MM.1S (cell line): ENCODE results near the gene TM4SF18.

ENCODE experiments used
- DNase-seq: peaks from one replicate; pipeline ENCODE4 v3.0.0-alpha.2; 2015
- H2AFZ ChIP-seq: fragments of 300-600 bp; sonication (generic); 2 replicates; pipeline ENCODE4 v1.6.0; 2016; ENCODE audit warnings: antibody characterized with exemption, low read length
- H3F3A ChIP-seq: fragments of 300-600 bp; sonication (generic); 2 replicates; pipeline ENCODE4 v1.6.1; 2016; ENCODE audit warnings: mild to moderate bottlenecking, antibody characterized with exemption, low read length, moderate library complexity, mixed read lengths; ENCODE audit not compliant: insufficient read depth
- H3K27ac ChIP-seq: fragments of 300-600 bp; sonication (generic); 2 replicates; pipeline ENCODE4 v1.5.1; 2016; ENCODE audit warnings: mild to moderate bottlenecking, low read length
- H3K27me3 ChIP-seq: fragments of 300-600 bp; sonication (generic); replicated peaks from 2 replicates; pipeline ENCODE4 v1.6.0; 2016; ENCODE audit warnings: low read length; ENCODE audit not compliant: insufficient read depth
- H3K36me3 ChIP-seq: fragments of 300-600 bp; sonication (generic); replicated peaks from 2 replicates; pipeline ENCODE4 v1.6.1; 2016; ENCODE audit warnings: mild to moderate bottlenecking, low read length, mixed read lengths; ENCODE audit not compliant: insufficient read depth
- H3K4me1 ChIP-seq: fragments of 300-600 bp; sonication (generic); 2 replicates; pipeline ENCODE4 v1.6.1; 2016; ENCODE audit warnings: low read length, mixed read lengths
- H3K4me2 ChIP-seq: fragments of 300-600 bp; sonication (generic); 2 replicates; pipeline ENCODE4 v1.6.0; 2016; ENCODE audit warnings: low read depth, low read length
- H3K4me3 ChIP-seq: fragments of 300-600 bp; sonication (generic); 2 replicates; pipeline ENCODE4 v1.5.1; 2016; ENCODE audit warnings: low read length, mixed read lengths
- H3K79me2 ChIP-seq: fragments of 300-600 bp; sonication (generic); 2 replicates; pipeline ENCODE4 v1.6.1; 2016; ENCODE audit warnings: mixed run types, low read length, mixed read lengths
- H3K9ac ChIP-seq: fragments of 300-600 bp; sonication (generic); 2 replicates; pipeline ENCODE4 v1.6.1; 2016; ENCODE audit warnings: low read length, mixed read lengths
- H3K9me2 ChIP-seq: fragments of 300-600 bp; sonication (generic); replicated peaks from 2 replicates; pipeline ENCODE4 v1.6.1; 2016; ENCODE audit warnings: mild to moderate bottlenecking, low read length, mixed read lengths; ENCODE audit not compliant: insufficient read depth
- H3K9me3 ChIP-seq: fragments of 300-600 bp; sonication (generic); replicated peaks from 2 replicates; pipeline ENCODE4 v1.6.1; 2016; ENCODE audit warnings: mild to moderate bottlenecking, low read length, mixed read lengths; ENCODE audit not compliant: insufficient read depth
- H4K20me1 ChIP-seq: fragments of 300-600 bp; sonication (generic); 2 replicates; pipeline ENCODE4 v1.6.1; 2016; ENCODE audit warnings: mild to moderate bottlenecking, low read length, moderate library complexity, mixed read lengths; ENCODE audit not compliant: insufficient read depth
- EZH2 ChIP-seq: fragments of 300-600 bp; sonication (generic); optimal IDR thresholded peaks from 2 replicates; pipeline ENCODE3; 2017; ENCODE audit warnings: low read depth, mild to moderate bottlenecking, antibody characterized with exemption, low read length, mixed read lengths
- EZH2phosphoT487 ChIP-seq: fragments of 300-600 bp; sonication (generic); IDR thresholded peaks from 2 replicates; pipeline ENCODE4 v1.6.1; 2018; ENCODE audit warnings: antibody characterized with exemption, low read length
- TF ChIP-seq, protein P1 (sequence below): fragments of 300-600 bp; sonication (generic); IDR thresholded peaks from 2 replicates; pipeline ENCODE4 v1.5.1; 2016; ENCODE audit warnings: antibody characterized with exemption, low read length, mixed read lengths

TM4SF18 gene

DNA sequence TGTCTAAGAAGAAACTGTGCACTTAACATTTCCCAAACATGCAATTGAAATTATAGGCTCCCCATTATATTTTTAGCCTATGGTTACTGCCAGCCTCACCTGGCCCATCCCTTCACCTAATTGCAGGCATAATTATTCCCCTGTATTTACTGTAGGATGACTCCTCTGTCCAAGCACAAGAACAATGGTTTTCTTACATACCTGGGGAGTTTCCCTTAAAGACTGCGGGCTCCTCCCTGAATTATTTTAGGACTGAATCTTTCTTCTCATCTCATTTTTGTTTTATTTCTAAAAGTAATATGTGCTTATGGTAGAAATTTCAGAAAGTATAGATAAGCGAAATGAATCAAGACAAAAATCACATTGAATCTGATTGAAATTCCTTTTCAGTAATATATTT is 32.6 kb upstream of the TM4SF18 start:
- no peak for TF ChIP-seq EZH2phosphoT487
- TF ChIP-seq, protein P1, sequence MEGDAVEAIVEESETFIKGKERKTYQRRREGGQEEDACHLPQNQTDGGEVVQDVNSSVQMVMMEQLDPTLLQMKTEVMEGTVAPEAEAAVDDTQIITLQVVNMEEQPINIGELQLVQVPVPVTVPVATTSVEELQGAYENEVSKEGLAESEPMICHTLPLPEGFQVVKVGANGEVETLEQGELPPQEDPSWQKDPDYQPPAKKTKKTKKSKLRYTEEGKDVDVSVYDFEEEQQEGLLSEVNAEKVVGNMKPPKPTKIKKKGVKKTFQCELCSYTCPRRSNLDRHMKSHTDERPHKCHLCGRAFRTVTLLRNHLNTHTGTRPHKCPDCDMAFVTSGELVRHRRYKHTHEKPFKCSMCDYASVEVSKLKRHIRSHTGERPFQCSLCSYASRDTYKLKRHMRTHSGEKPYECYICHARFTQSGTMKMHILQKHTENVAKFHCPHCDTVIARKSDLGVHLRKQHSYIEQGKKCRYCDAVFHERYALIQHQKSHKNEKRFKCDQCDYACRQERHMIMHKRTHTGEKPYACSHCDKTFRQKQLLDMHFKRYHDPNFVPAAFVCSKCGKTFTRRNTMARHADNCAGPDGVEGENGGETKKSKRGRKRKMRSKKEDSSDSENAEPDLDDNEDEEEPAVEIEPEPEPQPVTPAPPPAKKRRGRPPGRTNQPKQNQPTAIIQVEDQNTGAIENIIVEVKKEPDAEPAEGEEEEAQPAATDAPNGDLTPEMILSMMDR = no peak
- no peak for TF ChIP-seq EZH2
- H3K4me2 ChIP-seq = no peak overlapping the region
- H3K27ac ChIP-seq = no peak overlapping the region

DNA sequence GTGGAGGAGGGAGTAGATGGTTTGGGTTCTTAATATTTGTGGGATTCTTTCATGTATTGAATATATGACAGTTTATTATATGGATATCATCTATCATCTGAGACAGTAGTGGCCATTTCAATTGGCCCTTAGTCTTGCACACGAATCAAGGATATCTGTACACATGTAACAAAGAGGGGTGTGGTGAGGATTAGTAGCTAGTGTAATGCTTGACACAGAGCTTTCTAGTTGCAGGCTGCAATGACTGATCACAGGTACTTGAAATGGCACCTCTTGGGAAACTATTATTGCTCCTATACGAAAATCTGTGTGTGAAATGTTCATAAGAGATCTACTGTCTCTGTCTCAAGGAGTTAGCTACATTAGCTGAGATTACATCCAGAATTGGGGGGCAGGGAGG is 31.2 kb upstream of the TM4SF18 start:
- no peak for DNase-seq
- H3K79me2 ChIP-seq = no peaks in the 10 kb centered on the region
- no peaks in the 10 kb centered on the region for H3K36me3 ChIP-seq
- H3K9ac ChIP-seq = no peak overlapping the region
- no peaks in the 10 kb centered on the region for H3K4me1 ChIP-seq
- no peaks in the 10 kb centered on the region for H3K9me2 ChIP-seq
- H3F3A ChIP-seq = no peaks in the 10 kb centered on the region
- no peaks in the 10 kb centered on the region for H3K27me3 ChIP-seq
- H3K4me2 ChIP-seq = no peak overlapping the region
- H3K27ac ChIP-seq = no peak overlapping the region
- no peaks in the 10 kb centered on the region for H4K20me1 ChIP-seq
- H2AFZ ChIP-seq = no peak overlapping the region
- H3K4me3 ChIP-seq = no peak overlapping the region
- TF ChIP-seq, protein P1 = no peak
- TF ChIP-seq EZH2 (no peak), EZH2phosphoT487 (no peak)
- H3K9me3 ChIP-seq = no peaks in the 10 kb centered on the region

More for the DNA sequence above, 32.6 kb upstream of the TM4SF18 start:
- Histone ChIP-seq H3F3A (no peaks in the 10 kb centered on the region), H3K27me3 (no peaks in the 10 kb centered on the region), H3K36me3 (no peaks in the 10 kb centered on the region), H3K9me2 (no peaks in the 10 kb centered on the region), H3K4me3 (no peak overlapping the region), H4K20me1 (no peaks in the 10 kb centered on the region), H2AFZ (no peak overlapping the region), H3K4me1 (no peaks in the 10 kb centered on the region), H3K9me3 (no peaks in the 10 kb centered on the region), H3K79me2 (no peaks in the 10 kb centered on the region), H3K9ac (no peak overlapping the region)
- DNase-seq = no peak

DNA sequence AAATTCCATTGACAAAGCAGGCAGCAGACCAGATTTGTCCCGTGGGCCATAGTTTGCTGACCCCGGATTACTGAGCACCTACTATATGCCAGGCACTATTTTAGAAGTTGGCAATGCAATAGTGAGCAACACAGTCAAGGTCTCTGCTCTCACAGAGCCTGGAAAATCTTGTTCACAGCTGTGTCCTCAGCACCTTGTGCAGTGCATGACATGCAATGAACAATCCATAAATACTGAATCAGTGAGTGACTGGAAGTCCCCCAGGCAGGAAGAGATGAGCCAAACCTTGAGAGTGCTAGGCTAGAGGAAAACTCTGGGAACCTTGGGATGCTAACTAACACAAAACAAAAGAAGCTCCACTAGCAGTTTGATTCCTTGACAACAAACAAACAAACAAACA is 29.6 kb upstream of the TM4SF18 start:
- no peak for DNase-seq
- TF ChIP-seq EZH2phosphoT487 = no peak
- TF ChIP-seq, protein P1 = no peak
- no peak for TF ChIP-seq EZH2
- no peaks in the 10 kb centered on the region for H3K9me3 ChIP-seq
- no peaks in the 10 kb centered on the region for H4K20me1 ChIP-seq
- no peaks in the 10 kb centered on the region for H3K36me3 ChIP-seq
- H3K4me3 ChIP-seq = no peak overlapping the region
- no peaks in the 10 kb centered on the region for H3K4me1 ChIP-seq
- no peak overlapping the region for H3K4me2 ChIP-seq
- no peaks in the 10 kb centered on the region for H3K79me2 ChIP-seq
- no peaks in the 10 kb centered on the region for H3K27me3 ChIP-seq
- H3K9ac ChIP-seq = no peak overlapping the region
- H3F3A ChIP-seq = no peaks in the 10 kb centered on the region
- no peaks in the 10 kb centered on the region for H3K9me2 ChIP-seq
- no peak overlapping the region for H2AFZ ChIP-seq
- H3K27ac ChIP-seq = no peak overlapping the region
